Raji (cell line): ENCODE data around the gene JMJD6.
A peak's percentile ranks its signal among the peaks of the same experiment; 100 is the strongest.

Source experiments
- POLR2A ChIP-seq: IDR thresholded peaks from 2 replicates; pipeline ENCODE4 v1.6.1; 2011; ENCODE audit warnings: low read depth, low read length, control low read depth; ENCODE audit not compliant: insufficient read depth

JMJD6 gene

DNA sequence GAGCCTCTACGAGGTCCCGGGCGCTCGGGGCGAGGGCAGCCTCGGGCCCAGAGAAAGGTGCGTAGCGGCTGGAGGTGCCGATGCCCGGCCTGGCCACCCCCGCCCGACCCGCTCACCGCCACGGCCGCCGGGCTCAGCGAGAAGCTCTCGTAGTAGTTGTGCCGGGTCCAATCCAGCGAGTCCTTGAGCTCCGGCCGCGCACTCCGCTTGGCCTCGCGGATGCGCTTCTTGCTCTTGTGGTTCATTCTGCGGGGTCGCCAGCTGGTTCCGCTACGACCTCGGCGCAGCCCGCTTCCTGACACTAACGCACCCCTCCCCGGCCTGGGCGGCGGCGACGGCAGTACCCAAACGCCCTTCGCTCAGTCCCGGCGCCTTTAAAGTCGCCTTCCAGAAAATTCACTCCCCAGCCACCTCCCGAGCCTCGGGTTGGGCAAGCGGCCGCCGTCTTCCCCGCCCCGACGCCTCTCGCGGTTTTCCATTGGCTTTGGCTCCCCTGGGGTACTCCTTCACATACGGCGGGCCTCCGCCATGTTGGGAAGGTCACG is at the start of gene JMJD6:
JMJD6 (minus strand) TSS at position 376 of the 545 bp plus-strand sequence; CDS start at position 245, 131 bp downstream.
- TF ChIP-seq POLR2A = peak; percentile 73

DNA sequence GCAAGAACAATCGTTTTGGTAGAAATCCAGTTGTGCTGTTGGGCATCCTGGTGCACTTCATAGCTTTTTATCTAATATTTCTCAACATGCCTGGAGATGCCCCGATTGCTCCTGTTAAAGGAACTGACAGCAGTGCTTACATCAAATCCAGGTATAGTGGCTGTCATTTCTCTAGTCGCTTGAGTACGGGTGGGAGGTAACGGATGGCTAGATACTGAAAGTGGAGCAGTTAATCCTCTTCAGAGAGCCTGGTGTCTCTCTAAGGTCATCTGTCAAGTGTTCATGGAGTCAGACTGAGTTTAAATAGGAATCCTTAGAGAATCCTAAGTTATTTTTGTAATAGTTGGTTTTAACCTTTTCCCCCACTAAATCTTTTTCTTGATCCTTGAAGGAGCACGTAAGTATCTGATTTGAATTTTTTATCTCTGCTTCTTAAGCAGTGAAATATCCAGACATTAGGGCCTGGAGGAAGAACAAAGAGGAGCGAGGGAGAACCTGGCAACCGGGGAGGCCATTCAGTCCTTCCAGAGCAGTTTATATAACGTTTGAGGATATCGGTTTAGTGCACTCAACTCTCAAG is 48.7 kb upstream of the JMJD6 start:
- TF ChIP-seq POLR2A = no peak

GRCh38 chr17:76772842-76773525 is 46.6 kb upstream of the JMJD6 start:
- no peak for TF ChIP-seq POLR2A

DNA sequence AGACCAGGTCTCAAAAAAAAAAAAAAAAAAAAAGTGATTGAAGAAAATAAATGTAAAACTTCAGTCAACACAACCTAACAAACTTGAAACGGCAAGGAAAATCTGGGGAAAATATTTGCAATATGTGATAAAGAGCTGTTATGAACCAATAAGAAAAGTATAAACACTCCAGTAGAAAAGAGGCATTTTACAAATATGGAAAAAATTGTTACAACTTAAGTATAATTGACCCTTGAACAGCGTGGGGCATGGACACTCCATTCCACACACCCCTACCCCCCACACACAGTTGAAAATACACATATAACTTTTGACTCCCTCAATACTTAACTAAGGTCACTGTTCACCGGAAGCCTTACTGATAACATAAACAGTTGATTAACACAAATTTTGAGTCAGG is 32.2 kb upstream of the JMJD6 start:
- no peak for TF ChIP-seq POLR2A

DNA sequence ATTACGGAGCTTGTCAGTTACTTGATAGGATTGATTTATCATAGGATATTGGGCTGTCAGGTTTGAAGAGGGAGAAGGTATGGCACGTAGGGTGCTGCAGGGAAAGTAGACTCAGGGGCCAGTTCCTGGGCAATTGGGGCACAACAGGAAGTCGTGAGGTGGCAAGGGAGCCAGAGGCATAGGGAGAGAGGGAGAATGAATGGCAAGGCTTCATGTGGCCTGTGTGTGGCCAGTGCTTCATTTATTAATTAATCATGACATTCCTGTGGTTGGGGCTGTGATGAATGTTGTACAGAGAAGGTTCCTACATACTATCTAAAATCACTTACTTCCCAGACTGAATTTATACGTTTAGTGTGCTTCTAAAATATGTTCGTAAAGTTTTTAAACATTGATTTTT is 30.9 kb upstream of the JMJD6 start:
- no peak for TF ChIP-seq POLR2A

DNA sequence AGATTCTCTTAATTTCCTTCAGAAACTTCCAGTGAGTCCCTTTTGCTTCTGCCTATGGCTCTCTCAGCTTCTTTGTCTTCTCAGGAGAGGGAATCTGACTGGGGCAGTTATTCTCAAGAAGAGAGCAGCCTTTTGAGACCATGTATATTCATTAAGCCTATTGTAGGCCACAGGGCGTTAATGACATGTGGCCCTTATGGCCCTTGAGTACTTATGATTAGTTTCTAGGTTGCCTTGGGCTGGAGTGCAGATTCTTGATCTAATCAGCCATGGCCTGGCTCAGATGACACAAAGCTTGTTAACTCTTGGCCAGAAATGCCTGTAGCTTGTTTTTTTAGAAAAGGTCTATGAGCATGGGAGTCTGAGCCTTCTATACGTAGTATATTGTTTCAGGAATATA is 28.9 kb upstream of the JMJD6 start:
- no peak for TF ChIP-seq POLR2A

DNA sequence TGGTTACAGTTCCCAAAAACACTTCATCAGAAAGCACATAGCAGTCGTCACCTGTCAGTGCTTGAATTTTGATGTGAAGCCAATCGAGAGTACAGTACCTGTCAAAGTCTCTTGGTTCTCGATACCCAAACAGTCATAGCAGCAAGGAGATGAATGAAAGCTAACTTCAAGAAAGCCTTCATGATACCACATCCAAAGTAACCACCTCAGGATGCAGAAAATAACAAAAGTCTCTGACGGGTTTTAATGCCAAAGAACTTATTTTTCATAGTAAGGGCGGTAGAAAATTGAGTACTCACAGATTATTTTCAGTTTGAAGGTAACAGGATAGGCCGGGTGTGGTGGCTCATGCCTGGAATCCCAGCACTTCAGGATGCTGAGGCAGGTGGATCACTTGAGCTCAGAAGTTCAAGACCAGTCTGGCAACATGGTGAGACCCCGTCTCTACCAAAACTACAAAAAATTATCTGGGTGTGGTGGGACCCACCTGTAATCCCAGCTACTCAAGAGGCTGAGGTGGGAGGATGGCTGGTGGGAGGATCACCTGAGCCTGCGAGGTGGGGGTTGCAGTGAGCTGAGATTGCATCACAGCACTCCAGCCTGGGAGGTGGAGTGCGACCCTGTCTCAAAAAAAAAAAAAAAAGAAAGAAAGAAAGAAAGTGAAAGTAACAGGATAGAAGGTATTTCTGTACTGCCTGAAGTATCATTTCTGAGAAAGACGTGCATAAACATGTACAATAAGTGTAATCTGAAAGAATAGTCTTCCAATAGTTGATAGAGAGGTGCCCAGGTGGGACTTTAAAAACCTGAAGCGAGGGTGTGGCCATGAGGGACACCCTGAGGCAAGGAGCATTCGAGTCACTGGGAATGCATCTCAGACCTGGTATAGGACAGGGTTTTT is 26.9 kb upstream of the JMJD6 start:
- no peak for TF ChIP-seq POLR2A

DNA sequence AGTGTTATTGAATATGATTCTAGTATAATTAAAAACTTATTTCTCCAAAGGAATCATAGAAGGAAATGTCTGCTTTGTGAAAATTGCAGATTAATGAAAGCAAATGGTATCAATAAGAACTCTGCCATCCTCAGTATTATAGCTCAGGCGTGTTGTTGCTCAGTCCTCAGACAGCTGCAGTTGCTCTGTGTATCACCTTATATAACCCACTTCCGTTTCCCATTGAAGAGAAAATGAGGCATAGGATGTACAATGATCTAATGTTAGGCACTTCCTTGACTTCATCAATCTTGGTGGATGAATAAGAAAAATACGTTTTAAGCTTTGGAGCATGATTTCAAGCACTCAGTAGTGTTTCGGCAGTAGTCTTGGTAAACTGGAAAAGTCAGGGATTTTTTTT is 25.6 kb upstream of the JMJD6 start:
- no peak for TF ChIP-seq POLR2A

DNA sequence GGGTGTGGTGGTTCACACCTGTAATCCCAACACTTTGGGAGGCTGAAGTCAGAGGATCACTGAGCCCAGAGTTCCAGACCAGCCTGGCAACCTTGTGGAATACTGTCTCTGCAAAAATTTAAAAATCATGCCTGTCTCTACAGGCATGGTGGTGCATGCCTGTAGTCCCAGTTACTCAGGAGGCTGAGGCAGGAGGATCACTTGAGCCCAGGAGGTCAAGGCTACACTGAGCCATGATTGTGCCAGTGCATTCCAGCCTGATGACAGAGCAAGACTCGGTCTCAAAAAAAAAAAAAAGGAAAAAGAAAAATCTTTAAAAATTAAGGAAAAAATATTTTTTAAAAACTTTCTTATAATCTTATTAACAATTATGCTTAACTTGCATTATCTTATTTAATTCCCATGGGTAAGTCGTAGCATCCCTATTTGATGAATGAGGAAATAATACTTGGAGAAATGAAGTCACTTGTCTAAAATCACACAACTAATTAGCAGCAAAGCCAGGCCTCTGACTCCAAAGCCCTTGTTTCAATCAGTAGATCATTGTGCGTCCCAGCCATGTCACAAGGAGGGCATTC is 25.1 kb upstream of the JMJD6 start:
- no peak for TF ChIP-seq POLR2A

DNA sequence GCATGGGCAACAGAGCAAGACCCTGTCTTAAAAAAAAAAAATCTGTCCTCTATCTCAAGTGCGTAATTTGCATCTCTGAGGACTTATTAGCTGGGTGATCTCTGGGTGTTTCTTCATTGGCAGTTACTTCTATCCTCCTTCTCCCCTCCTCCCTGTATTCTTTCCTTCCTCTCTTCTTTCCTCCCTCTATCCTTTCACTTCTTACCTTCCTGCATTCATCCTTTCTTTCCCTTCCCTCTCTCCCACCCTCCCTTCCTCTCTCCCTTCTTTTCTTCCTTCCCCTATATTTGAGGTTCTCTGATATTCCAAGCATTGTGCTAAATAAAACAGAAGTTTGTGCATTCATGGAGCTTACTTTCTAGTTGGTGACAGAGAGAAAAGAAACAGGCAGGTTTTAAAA is 22.3 kb upstream of the JMJD6 start:
- no peak for TF ChIP-seq POLR2A

DNA sequence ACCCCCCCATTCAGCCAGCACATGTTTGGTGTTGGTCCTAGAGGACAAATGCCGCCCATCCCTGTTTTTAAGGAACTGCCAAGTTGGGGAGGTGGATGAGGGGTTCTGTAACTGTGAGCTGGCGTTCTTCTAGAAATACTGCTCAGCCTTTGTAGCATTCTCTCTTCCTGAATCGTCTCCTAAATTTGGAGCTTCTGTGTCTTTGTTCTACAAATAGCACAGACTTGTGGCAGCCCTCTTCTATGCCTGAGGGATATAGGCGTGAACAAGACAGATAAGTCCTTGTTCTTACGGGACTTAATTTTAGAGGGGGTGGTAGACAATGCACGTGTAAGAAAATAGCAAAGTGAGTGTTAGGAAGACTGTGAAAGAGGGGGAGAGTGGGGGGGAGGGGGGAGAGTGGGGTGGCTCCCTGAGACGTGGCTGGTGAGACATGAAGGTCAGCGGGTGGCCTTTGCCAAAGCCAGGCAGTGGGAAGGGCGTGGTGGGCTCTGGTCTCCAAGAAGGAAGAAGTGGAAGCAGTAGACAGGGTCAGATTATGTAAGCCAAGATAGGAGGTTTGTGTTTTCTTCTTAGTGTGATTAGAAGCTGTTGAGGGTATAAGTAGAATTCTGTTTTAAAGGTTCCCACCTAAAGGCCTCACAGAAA is 21.4 kb upstream of the JMJD6 start:
- no peak for TF ChIP-seq POLR2A

DNA sequence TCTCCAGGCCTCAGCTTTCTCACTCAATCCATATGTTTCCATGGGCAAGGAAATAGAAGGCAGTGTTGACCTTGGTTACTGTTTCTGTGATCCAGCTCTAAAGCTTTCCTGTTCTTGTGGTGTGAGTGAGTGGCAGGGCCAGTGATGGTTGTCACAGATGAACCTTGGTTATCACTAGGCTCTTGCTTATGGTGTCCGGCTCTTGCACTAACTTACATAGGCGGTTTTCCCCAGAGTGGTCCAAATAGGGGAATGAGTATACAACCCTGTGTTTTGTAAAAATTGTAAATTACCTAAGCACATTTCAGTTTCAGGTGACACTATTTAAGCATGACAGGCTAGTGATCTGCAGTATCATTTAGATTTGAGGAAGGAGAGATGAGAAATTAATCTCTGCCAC is 18.3 kb upstream of the JMJD6 start:
- no peak for TF ChIP-seq POLR2A

- no peak for TF ChIP-seq POLR2A
Measured at GRCh38 chr17:76742958-76743357, 16.6 kb upstream of the JMJD6 start.

DNA sequence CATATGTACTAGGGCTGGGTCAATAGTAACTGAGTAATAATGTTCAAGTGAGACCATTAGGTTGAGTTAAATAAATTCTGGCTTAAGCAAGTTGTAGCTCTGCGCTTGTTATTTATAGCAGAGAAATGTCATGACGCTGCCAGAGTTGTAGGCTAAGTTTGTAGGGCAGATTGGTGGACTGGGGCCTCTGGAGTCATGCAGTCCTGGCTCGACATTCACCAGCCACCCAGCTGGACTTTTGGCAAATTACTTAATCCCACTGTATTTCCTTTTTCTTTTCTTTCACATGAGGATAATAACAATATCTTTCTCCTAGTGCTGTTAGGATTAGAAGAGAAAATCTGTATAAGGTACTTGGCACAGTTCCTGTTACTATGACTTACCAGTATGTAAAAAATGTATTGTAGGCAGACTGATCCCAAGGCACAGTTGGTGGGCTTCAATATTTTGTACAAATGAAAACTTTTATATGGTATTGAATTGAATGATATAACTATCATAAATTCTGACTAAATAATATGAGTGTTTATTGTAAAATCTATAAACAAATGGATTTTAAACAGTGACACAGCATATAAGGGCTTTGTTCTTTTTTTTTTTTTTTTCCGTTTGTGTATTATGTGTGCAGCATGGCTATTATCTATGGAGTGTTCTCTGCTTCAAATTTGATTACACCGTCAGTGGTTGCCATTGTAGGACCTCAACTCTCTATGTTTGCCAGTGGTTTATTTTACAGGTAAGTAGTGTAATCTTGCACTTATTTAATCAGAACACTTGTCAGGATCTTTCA is 14.1 kb upstream of the JMJD6 start:
- no peak for TF ChIP-seq POLR2A
